Femur (tissue), 1 donor: ENCODE results near the gene SYS1.
A peak's percentile ranks its signal among the peaks of the same experiment; 100 is the strongest.

Source experiments
- DNase-seq: peaks from one replicate; pipeline ENCODE4 v3.0.0-alpha.2; 2017

The SYS1 gene

GRCh38 chr20:45362804-45363610 is at the start of gene SYS1:
Gene SYS1 (plus strand): TSS chr20:45363156. CDS start chr20:45363532, 376 bp downstream.
- DNase-seq: peak; percentile 99

GRCh38 chr20:45313943-45314342 is 49.0 kb upstream of the SYS1 start:
- DNase-seq: no peak

- DNase-seq: no peak
These were observed 47.3 kb upstream of the SYS1 start for GRCh38 chr20:45315672-45316071.

- no peak for DNase-seq
These were observed 46.5 kb upstream of the SYS1 start for GRCh38 chr20:45316150-45317080.

- no peak for DNase-seq
These were observed 45.1 kb upstream of the SYS1 start for GRCh38 chr20:45317826-45318225.

GRCh38 chr20:45318386-45318939 is 44.5 kb upstream of the SYS1 start:
- no peak for DNase-seq

- DNase-seq: no peak
These were observed 44.0 kb upstream of the SYS1 start for GRCh38 chr20:45318948-45319347.

- no peak for DNase-seq
These were observed 41.9 kb upstream of the SYS1 start for GRCh38 chr20:45320948-45321595.

GRCh38 chr20:45322952-45323383 is 40.0 kb upstream of the SYS1 start:
- no peak for DNase-seq

- no peak for DNase-seq
These were observed 39.2 kb upstream of the SYS1 start for GRCh38 chr20:45323731-45324130.

- no peak for DNase-seq
These were observed 37.6 kb upstream of the SYS1 start for GRCh38 chr20:45325371-45325770.

- DNase-seq: no peak
These were observed 34.5 kb upstream of the SYS1 start for GRCh38 chr20:45328451-45328850.

- no peak for DNase-seq
These were observed 33.2 kb upstream of the SYS1 start for GRCh38 chr20:45329497-45330319.

GRCh38 chr20:45330476-45330875 is 32.5 kb upstream of the SYS1 start:
- no peak for DNase-seq

- DNase-seq: no peak
These were observed 26.2 kb upstream of the SYS1 start for GRCh38 chr20:45336530-45337366.

GRCh38 chr20:45337367-45338120 is 25.4 kb upstream of the SYS1 start:
- DNase-seq: peak; percentile 51

- no peak for DNase-seq
These were observed 24.6 kb upstream of the SYS1 start for GRCh38 chr20:45338121-45339030.

GRCh38 chr20:45339084-45339483 is 23.9 kb upstream of the SYS1 start:
- DNase-seq: no peak

GRCh38 chr20:45339799-45340198 is 23.2 kb upstream of the SYS1 start:
- DNase-seq: no peak
